Neural cell (in vitro differentiated cells): ENCODE data around the gene DNAJB6. TPM values are rescaled to one million over a fixed set of nuclear protein-coding genes. Genes with fewer than 3 reads are reported as not detected.

Experiments
- H2AFZ ChIP-seq: fragments of 200-600, 300-800 bp; sonication (generic), shearing (Covaris generic); 2 replicates; pipeline ENCODE4 v1.6.0; 2014; ENCODE audit warnings: low read depth, mild to moderate bottlenecking, antibody characterized with exemption, low read length, moderate library complexity
- H3F3A ChIP-seq: fragments of 200-600 bp; shearing (Covaris generic); 2 replicates; pipeline ENCODE4 v1.6.1; 2016; ENCODE audit warnings: mild to moderate bottlenecking, moderate library complexity, mixed read lengths, antibody characterized with exemption, low read length; ENCODE audit not compliant: insufficient read depth, poor library complexity, severe bottlenecking
- H3K27ac ChIP-seq: fragments of 200-600, 300-800 bp; sonication (generic), shearing (Covaris generic); 2 replicates; pipeline ENCODE4 v1.5.1; 2014; ENCODE audit warnings: mild to moderate bottlenecking, low read length, moderate library complexity
- H3K27me3 ChIP-seq: fragments of 300-800, 200-600 bp; sonication (generic), shearing (Covaris generic); 2 replicates; pipeline ENCODE4 v1.6.0; 2014; ENCODE audit warnings: mild to moderate bottlenecking, low read depth, low read length, moderate library complexity; ENCODE audit not compliant: insufficient read depth
- H3K36me3 ChIP-seq: fragments of 300-800, 200-600 bp; sonication (generic), shearing (Covaris generic); 2 replicates; pipeline ENCODE4 v1.5.1; 2014; ENCODE audit warnings: mild to moderate bottlenecking, antibody characterized with exemption, low read length, moderate library complexity; ENCODE audit not compliant: insufficient read depth
- H3K4me2 ChIP-seq: fragments of 300-800, 200-600 bp; sonication (generic), shearing (Covaris generic); 2 replicates; pipeline ENCODE4 v1.6.0; 2014; ENCODE audit warnings: mild to moderate bottlenecking, low read length
- H3K4me3 ChIP-seq: fragments of 300-800, 200-600 bp; sonication (generic), shearing (Covaris generic); 2 replicates; pipeline ENCODE4 v1.5.1; 2014; ENCODE audit warnings: mild to moderate bottlenecking, low read length, moderate library complexity
- H3K79me2 ChIP-seq: fragments of 200-600 bp; shearing (Covaris generic); replicated peaks from 2 replicates; pipeline ENCODE4 v1.6.0; 2014; ENCODE audit warnings: mild to moderate bottlenecking, low read length, moderate library complexity; ENCODE audit not compliant: insufficient read depth
- H3K9ac ChIP-seq: fragments of 300-800, 200-600 bp; sonication (generic), shearing (Covaris generic); 2 replicates; pipeline ENCODE4 v1.6.1; 2016; ENCODE audit warnings: mild to moderate bottlenecking, low read length, mixed read lengths
- H3K9me2 ChIP-seq: fragments of 200-600 bp; shearing (Covaris generic); 2 replicates; pipeline ENCODE4 v1.6.1; 2016; ENCODE audit warnings: mild to moderate bottlenecking, low read length, mixed read lengths; ENCODE audit not compliant: insufficient read depth
- H3K9me3 ChIP-seq: fragments of 200-600, 300-800 bp; sonication (generic), shearing (Covaris generic); 2 replicates; pipeline ENCODE4 v1.6.1; 2016; ENCODE audit warnings: mild to moderate bottlenecking, mixed run types, low read length, moderate library complexity, mixed read lengths
- H4K20me1 ChIP-seq: fragments of 200-600 bp; shearing (Covaris generic); 2 replicates; pipeline ENCODE4 v1.6.1; 2016; ENCODE audit warnings: mild to moderate bottlenecking, mixed run types; ENCODE audit not compliant: insufficient read depth
- EP300 ChIP-seq: fragments of 450-650 bp; conservative IDR thresholded peaks from 2 replicates; pipeline ENCODE4 v1.6.1; 2014; ENCODE audit warnings: antibody characterized with exemption, mild to moderate bottlenecking, moderate library complexity; ENCODE audit not compliant: poor library complexity, severe bottlenecking
- EZH2 ChIP-seq: fragments of 200-600, 300-800 bp; shearing (Covaris generic), sonication (generic); IDR thresholded peaks from 2 replicates; pipeline ENCODE4 v1.6.1; 2014; ENCODE audit warnings: antibody characterized with exemption, low read length, borderline replicate concordance, mild to moderate bottlenecking; ENCODE audit not compliant: insufficient read depth, poor library complexity, severe bottlenecking
- MXI1 ChIP-seq: fragments of 450-650 bp; conservative IDR thresholded peaks from 2 replicates; pipeline ENCODE4 v1.6.1; 2014; ENCODE audit warnings: antibody characterized with exemption, mild to moderate bottlenecking; ENCODE audit not compliant: poor library complexity, severe bottlenecking
- POLR2AphosphoS5 ChIP-seq: IDR thresholded peaks from 2 replicates; pipeline ENCODE4 v1.6.1; 2012
- RAD21 ChIP-seq: fragments of 450-650 bp; conservative IDR thresholded peaks from 2 replicates; pipeline ENCODE4 v1.6.1; 2014; ENCODE audit warnings: antibody characterized with exemption, mild to moderate bottlenecking, moderate library complexity
- SMC3 ChIP-seq: fragments of 450-650 bp; conservative IDR thresholded peaks from 2 replicates; pipeline ENCODE4 v1.6.1; 2014; ENCODE audit warnings: antibody characterized with exemption, mild to moderate bottlenecking, moderate library complexity; ENCODE audit not compliant: poor library complexity
- TAF1 ChIP-seq: IDR thresholded peaks from 2 replicates; pipeline ENCODE4 v1.6.1; 2012; ENCODE audit warnings: low read depth
- polyA plus RNA-seq: library from polyadenylated mRNA; depleted of rRNA; stranded (reverse); fragments of >200 nt; gene quantifications from 2 replicates; pipeline ENCODE4 v1.2.3, GENCODE V29; 2014
- TF ChIP-seq, protein P1 (sequence below): fragments of 450-650 bp; IDR thresholded peaks from 2 replicates; pipeline ENCODE4 v1.5.1; 2014; ENCODE audit warnings: antibody characterized with exemption, mild to moderate bottlenecking, moderate library complexity; ENCODE audit not compliant: poor library complexity, severe bottlenecking
- TF ChIP-seq, protein P2 (sequence below): IDR thresholded peaks from 2 replicates; pipeline ENCODE4 v1.6.1; 2012; ENCODE audit warnings: borderline replicate concordance

DNAJB6 gene
- polyA plus RNA-seq, 1 donor from 2014 or later: 427 TPM

DNA sequence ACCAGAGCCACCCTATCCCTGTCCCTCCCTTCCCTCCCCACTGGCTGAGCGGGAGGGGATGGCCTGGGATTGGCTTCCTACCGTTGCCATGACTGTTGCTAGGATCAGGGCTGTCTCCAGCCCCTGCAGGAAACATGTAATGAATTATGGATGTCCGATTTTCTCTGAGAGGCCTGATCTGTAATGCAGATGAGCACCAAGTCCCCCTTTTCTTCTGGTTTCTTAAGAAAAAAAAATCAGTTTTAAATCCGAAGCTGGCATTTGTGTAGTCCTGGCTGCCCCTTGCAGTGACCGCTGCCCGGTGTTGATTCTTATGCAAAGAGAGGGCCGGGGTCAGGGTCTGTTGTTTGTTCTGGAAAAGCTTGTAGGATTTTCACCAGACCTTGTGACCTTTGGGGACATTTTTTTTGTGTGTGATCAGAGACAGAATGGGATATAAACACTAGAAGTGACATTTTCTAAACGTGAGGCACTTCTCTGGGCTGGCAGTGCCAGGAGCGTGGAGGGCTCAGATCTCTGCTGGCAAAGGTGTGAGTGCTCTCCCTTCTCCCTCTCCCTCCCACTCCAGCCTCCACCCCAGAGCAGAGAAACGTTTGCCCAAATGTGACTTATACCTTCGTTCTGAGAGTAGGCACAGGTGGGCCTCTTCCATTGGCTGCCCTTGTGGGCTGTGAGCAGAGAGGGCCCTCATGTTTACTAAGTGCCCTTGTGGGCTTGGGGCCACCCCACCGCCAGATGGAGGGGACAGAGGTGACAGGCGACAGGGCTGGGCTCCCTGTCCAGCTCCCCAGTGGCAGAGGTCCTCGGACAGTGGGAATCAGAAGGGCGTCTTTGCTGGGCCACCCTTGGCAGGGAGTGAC is 127.5 kb downstream of the DNAJB6 start:
- Histone ChIP-seq H3K9me3 (no peaks in the 10 kb centered on the region), H4K20me1 (no peaks in the 10 kb centered on the region), H2AFZ (peak overlapping the region; percentile 27), H3K36me3 (no peaks in the 10 kb centered on the region), H3K9me2 (no peaks in the 10 kb centered on the region), H3K4me2 (peak overlapping the region; percentile 67), H3F3A (no peaks in the 10 kb centered on the region), H3K27me3 (no peaks in the 10 kb centered on the region), H3K27ac (peak overlapping the region; percentile 95), H3K9ac (peak overlapping the region; percentile 69), H3K79me2 (no peaks in the 10 kb centered on the region), H3K4me3 (peak overlapping the region; percentile 51)
- TF ChIP-seq, protein P1, sequence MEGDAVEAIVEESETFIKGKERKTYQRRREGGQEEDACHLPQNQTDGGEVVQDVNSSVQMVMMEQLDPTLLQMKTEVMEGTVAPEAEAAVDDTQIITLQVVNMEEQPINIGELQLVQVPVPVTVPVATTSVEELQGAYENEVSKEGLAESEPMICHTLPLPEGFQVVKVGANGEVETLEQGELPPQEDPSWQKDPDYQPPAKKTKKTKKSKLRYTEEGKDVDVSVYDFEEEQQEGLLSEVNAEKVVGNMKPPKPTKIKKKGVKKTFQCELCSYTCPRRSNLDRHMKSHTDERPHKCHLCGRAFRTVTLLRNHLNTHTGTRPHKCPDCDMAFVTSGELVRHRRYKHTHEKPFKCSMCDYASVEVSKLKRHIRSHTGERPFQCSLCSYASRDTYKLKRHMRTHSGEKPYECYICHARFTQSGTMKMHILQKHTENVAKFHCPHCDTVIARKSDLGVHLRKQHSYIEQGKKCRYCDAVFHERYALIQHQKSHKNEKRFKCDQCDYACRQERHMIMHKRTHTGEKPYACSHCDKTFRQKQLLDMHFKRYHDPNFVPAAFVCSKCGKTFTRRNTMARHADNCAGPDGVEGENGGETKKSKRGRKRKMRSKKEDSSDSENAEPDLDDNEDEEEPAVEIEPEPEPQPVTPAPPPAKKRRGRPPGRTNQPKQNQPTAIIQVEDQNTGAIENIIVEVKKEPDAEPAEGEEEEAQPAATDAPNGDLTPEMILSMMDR: no peak
- TF ChIP-seq, protein P2, sequence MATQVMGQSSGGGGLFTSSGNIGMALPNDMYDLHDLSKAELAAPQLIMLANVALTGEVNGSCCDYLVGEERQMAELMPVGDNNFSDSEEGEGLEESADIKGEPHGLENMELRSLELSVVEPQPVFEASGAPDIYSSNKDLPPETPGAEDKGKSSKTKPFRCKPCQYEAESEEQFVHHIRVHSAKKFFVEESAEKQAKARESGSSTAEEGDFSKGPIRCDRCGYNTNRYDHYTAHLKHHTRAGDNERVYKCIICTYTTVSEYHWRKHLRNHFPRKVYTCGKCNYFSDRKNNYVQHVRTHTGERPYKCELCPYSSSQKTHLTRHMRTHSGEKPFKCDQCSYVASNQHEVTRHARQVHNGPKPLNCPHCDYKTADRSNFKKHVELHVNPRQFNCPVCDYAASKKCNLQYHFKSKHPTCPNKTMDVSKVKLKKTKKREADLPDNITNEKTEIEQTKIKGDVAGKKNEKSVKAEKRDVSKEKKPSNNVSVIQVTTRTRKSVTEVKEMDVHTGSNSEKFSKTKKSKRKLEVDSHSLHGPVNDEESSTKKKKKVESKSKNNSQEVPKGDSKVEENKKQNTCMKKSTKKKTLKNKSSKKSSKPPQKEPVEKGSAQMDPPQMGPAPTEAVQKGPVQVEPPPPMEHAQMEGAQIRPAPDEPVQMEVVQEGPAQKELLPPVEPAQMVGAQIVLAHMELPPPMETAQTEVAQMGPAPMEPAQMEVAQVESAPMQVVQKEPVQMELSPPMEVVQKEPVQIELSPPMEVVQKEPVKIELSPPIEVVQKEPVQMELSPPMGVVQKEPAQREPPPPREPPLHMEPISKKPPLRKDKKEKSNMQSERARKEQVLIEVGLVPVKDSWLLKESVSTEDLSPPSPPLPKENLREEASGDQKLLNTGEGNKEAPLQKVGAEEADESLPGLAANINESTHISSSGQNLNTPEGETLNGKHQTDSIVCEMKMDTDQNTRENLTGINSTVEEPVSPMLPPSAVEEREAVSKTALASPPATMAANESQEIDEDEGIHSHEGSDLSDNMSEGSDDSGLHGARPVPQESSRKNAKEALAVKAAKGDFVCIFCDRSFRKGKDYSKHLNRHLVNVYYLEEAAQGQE: peak; percentile 77
- TF ChIP-seq RAD21 (peak; percentile 9), TAF1 (no peak), POLR2AphosphoS5 (peak; percentile 31), EP300 (peak; percentile 60), MXI1 (peak; percentile 65), SMC3 (peak; percentile 9), EZH2 (no peak)

DNA sequence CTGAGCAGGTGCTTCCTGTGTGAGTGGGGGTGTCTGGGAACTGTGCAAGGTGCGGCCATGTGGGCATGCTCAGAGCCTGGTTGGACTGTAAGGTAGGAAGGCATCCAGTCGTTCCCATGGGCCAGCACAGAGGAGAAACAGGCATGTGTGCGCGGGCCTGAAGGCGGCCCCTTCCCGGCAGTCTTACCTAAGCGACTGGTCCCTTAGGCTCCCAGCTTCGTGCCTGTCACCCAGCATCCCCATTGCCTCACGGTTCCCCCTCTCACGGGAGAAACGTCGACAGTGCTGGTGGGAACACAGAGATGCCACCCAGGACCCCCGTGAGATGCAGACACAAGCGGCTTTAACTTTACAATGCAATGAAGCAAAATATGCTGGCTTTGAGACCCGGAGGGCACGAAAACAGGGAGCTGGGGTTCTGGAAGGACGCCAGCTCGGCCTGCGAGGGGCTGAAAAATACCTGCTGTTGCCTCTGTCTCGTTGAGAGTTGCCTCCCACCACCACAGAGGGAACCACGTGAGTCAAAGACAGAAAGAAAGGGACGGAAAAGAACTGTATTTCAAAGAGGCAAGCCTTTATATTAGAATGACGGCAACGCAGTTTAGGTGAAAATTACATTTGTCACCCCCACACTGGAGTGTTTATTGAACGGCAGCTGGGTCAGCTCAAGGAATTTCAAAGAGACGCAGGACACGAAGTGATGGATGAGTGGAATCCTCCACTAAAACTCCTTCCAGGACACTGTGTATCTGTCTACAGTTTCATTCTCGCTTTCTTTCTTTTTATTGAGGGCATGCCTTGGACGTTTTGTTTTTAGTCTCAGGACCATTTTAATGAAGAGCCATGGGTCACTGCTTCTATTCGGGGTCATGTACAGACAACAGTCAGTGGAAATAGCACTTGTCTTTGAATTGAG is 128.4 kb downstream of the DNAJB6 start:
- Histone ChIP-seq H3K27me3 (no peaks in the 10 kb centered on the region), H3K9ac (peak overlapping the region; percentile 69), H3K27ac (peak overlapping the region; percentile 95), H3K9me2 (no peaks in the 10 kb centered on the region), H3F3A (no peaks in the 10 kb centered on the region), H3K79me2 (no peaks in the 10 kb centered on the region), H3K4me3 (peak overlapping the region; percentile 51), H3K36me3 (no peaks in the 10 kb centered on the region), H2AFZ (no peak overlapping the region), H3K9me3 (no peaks in the 10 kb centered on the region), H3K4me2 (peak overlapping the region; percentile 67), H4K20me1 (no peaks in the 10 kb centered on the region)
- TF ChIP-seq SMC3 (no peak), TAF1 (peak; percentile 23)
